GM11168 (cell line): Measurements from ENCODE around the gene PCDHGB3.
"Not testable (repeated sequence)": the region's sequence is repeated elsewhere in the genome, so short reads cannot be mapped to it uniquely, and the experiment has no call there.

Experiments used
- in situ Hi-C: fragments of 300-500 bp; cut with MboI; formaldehyde crosslinking; loops from one replicate; pipeline ENCODE4 v1.12.0; 2022; ENCODE audit warnings: low sequenced_read_pairs; ENCODE audit not compliant: unreplicated experiment

The PCDHGB3 gene

DNA sequence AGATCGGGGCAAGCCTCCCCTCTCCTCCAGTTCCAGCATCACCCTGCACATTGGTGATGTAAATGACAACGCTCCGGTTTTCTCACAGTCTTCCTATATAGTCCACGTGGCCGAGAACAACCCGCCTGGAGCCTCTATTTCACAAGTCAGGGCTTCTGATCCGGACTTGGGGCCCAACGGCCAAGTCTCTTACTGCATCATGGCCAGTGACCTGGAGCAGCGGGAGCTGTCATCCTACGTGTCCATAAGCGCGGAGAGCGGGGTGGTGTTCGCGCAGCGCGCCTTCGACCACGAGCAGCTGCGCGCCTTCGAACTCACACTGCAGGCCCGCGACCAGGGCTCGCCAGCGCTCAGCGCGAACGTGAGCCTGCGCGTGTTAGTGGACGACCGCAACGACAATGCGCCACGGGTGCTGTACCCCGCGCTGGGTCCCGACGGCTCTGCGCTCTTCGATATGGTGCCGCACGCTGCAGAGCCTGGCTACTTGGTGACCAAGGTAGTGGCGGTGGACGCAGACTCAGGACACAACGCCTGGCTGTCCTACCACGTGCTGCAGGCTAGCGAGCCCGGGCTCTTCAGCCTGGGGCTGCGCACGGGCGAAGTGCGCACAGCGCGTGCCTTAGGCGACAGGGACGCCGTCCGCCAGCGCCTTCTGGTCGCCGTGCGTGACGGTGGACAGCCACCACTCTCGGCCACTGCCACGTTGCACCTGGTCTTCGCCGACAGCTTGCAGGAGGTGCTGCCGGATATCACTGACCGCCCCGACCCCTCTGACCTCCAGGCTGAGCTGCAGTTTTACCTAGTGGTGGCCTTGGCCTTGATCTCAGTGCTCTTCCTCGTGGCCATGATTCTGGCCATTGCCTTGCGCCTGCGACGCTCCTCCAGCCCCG, 19.4 kb downstream of the PCDHGB3 start:
- in situ Hi-C loops: loop anchor here (10.0 kb wide), 1 partner anchor 655 kb away; no protein-coding TSS in a partner anchor

DNA sequence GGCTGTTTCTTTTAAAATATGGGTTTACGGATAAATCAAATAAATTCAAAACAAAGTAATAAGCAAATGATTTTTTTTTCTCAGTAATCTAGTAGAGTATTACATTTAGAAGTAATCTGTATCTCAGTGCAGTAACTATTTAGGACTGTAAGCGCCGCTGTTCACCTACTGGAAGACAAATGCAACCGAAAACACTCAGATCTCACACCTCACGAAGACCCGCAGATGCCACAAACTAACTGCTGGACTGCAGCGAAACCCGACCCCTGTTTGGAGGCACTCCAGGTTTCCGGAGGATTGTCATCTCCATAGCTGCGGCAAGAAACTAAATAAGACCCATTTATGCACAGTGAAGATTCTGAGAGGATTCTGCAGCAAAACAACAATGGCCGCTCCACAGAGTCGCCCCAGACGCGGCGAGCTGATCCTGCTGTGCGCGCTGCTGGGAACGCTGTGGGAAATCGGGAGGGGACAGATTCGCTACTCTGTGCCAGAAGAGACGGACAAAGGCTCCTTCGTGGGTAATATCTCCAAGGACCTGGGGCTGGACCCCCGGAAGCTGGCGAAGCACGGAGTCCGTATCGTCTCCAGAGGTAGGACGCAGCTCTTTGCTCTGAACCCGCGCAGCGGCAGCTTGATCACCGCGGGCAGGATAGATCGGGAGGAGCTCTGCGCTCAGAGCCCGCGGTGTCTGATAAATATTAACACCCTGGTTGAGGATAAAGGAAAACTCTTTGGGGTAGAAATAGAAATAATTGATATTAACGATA, 22.6 kb downstream of the PCDHGB3 start, which contains the start of gene PCDHGA8:
Gene PCDHGA8 (plus strand): TSS at position 205 of the 770 bp plus-strand sequence. CDS start 181 bp downstream, at position 386.
- in situ Hi-C loops: loop anchor here (10.0 kb wide), 1 partner anchor 658 kb away; no protein-coding TSS in a partner anchor

DNA sequence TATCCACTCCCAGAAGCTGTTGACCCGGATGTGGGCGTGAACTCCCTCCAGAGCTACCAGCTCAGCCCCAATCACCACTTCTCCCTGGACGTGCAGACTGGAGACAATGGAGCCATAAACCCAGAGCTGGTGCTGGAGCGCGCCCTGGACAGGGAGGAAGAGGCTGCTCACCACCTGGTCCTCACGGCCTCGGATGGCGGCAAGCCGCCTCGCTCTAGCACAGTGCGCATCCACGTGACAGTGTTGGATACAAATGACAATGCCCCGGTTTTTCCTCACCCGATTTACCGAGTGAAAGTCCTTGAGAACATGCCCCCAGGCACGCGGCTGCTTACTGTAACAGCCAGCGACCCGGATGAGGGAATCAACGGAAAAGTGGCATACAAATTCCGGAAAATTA, 23.2 kb downstream of the PCDHGB3 start:
- in situ Hi-C loops: loop anchor here (10.0 kb wide), 1 partner anchor 658 kb away; no protein-coding TSS in a partner anchor

DNA sequence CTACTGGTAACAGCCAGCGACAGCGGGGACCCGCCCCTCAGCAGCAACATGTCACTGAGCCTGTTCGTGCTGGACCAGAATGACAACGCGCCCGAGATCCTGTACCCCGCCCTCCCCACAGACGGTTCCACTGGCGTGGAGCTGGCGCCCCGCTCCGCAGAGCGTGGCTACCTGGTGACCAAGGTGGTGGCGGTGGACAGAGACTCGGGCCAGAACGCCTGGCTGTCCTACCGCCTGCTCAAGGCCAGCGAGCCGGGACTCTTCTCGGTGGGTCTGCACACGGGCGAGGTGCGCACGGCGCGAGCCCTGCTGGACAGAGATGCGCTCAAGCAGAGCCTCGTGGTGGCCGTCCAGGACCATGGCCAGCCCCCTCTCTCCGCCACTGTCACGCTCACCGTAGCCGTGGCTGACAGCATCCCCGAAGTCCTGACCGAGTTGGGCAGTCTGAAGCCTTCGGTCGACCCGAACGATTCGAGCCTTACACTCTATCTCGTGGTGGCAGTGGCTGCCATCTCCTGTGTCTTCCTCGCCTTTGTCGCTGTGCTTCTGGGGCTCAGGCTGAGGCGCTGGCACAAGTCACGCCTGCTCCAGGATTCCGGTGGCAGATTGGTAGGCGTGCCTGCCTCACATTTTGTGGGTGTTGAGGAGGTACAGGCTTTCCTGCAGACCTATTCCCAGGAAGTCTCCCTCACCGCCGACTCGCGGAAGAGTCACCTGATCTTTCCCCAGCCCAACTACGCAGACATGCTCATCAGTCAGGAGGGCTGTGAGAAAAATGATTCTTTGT, 24.6 kb downstream of the PCDHGB3 start:
- in situ Hi-C loops: loop anchor here (10.0 kb wide), 1 partner anchor 660 kb away; no protein-coding TSS in a partner anchor

DNA sequence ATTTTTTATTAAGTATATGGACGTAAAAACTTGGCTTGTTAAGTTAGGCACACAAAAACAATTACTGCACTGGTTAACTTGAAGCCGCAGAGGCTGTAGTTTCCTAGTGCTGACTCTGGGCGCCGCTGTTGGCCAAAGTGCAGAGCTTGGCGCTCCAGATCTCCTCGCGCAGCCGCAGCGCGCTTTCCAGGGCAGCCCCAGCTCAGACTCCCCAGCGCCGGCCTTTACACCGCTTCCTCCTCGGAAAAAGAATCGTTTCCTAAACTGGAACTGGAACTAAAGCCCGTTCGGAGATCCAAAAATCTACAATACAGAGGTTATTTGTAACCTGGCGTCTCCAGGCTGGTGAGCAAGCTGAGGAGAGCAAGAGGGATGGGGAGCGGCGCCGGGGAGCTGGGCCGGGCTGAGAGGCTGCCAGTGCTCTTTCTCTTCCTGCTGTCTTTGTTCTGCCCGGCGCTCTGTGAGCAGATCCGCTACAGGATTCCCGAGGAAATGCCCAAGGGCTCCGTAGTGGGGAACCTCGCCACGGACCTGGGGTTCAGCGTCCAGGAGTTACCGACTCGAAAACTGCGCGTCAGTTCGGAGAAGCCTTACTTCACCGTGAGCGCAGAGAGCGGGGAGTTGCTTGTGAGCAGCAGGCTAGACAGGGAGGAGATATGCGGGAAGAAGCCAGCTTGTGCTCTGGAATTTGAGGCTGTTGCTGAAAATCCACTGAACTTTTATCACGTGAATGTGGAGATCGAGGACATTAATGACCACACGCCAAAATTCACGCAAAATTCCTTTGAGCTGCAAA, 27.9 kb downstream of the PCDHGB3 start, which contains the start of gene PCDHGB5:
Gene PCDHGB5 (plus strand): TSS at position 192 of the 796 bp plus-strand sequence. CDS start 181 bp downstream, at position 373.
- in situ Hi-C loops: loop anchor here (10.0 kb wide), 1 partner anchor 663 kb away; no protein-coding TSS in a partner anchor

GRCh38 chr5:141398608-141399007, 28.6 kb downstream of the PCDHGB3 start:
- in situ Hi-C loops: loop anchor here (10.0 kb wide), 1 partner anchor 664 kb away; no protein-coding TSS in a partner anchor

DNA sequence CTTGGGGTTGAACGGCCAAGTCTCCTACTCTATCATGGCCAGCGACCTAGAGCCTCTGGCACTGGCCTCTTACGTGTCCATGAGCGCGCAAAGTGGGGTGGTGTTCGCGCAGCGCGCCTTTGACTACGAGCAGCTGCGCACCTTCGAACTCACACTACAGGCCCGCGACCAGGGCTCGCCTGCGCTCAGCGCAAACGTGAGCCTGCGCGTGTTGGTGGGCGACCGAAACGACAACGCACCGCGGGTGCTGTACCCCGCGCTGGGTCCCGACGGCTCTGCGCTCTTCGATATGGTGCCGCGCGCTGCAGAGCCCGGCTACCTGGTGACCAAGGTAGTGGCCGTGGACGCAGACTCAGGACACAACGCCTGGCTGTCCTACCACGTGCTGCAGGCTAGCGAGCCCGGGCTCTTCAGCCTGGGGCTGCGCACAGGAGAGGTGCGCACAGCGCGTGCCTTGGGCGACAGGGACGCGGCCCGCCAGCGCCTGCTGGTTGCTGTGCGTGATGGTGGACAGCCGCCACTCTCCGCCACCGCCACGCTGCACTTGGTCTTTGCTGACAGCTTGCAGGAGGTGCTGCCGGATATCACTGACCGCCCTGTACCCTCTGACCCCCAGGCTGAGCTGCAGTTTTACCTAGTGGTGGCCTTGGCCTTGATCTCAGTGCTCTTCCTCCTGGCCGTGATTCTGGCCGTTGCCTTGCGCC, 29.7 kb downstream of the PCDHGB3 start:
- in situ Hi-C loops: loop anchor here (10.0 kb wide), 1 partner anchor 665 kb away; no protein-coding TSS in a partner anchor

DNA sequence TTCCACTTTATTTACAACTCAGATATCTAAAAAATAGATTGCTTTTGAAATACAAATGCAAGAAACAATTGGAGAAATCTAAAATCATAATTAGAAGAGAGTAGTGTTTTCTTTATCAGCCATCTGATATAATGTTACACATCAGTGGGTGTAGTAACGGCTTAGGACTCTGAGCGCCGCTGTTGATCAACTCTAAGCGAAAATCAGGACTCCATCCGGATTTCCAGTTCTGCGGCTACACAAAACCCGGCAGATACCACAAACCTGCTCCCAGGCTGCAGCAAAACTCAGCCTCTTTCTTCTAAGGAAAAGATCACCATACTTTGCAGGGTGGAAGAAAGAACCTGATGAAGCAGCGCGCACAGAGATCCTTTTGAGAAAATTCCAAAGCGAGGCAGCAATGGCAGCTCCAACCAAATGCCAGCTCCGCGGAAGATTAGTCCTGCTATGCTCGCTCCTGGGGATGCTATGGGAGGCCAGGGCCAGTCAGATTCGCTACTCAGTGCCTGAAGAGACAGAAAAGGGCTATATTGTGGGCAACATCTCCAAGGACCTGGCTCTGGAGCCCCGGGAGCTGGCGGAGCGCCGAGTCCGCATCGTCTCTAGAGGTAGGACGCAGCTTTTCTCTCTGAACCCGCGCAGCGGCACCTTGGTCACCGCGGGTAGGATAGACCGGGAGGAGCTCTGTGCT, 32.7 kb downstream of the PCDHGB3 start, which contains the start of gene PCDHGA9:
Gene PCDHGA9 (plus strand): TSS at position 226 of the 691 bp plus-strand sequence. CDS start 175 bp downstream, at position 401.
- in situ Hi-C loops: no loop called here

DNA sequence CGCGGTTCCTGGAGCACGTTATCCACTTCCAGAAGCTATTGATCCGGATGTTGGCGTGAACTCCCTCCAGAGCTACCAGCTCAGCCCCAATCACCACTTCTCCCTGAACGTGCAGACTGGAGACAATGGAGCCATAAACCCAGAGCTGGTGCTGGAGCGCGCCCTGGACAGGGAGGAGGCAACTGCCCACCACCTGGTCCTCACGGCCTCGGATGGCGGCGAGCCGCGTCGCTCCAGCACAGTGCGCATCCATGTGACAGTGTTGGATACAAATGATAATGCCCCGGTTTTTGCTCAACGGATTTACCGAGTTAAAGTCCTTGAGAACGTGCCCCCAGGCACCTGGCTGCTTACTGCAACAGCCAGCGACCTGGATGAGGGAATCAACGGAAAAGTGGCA, 33.3 kb downstream of the PCDHGB3 start:
- in situ Hi-C loops: no loop called here

GRCh38 chr5:141407790-141408505, 37.9 kb downstream of the PCDHGB3 start, which contains the start of gene PCDHGB6:
PCDHGB6 (plus strand) TSS chr5:141408021; CDS start chr5:141408203, 182 bp downstream.
- in situ Hi-C loops: not testable (repeated sequence)

- in situ Hi-C loops: loop anchor here (5.0 kb wide), 1 partner anchor 153 kb away; no protein-coding TSS in a partner anchor
Measured at GRCh38 chr5:141409598-141410306, 39.7 kb downstream of the PCDHGB3 start.

DNA sequence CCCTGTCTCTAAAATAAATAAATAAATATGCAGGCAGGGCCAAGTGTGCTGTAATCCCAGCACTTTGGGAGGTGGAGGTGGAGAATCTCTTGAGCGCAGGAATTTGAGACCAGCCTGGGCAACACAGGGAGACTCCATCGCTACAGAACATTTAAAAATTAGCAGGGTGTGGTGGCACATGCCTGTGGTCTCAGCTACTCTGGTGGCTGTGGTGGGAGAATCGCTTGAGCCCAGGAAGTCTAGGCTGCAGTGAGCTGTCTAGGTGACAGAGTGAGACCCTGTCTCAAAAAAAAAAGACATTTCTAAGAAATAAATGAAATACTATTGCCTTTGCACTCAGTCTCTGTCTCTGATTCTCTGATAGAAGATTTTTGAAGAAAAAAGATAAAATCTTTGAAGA, 41.5 kb downstream of the PCDHGB3 start:
- in situ Hi-C loops: loop anchor here (5.0 kb wide), 1 partner anchor 151 kb away; no protein-coding TSS in a partner anchor

- in situ Hi-C loops: loop anchor here (5.0 kb wide), 1 partner anchor 149 kb away; no protein-coding TSS in a partner anchor
Measured at GRCh38 chr5:141412854-141413539, 43.0 kb downstream of the PCDHGB3 start, which contains the start of gene PCDHGA10. PCDHGA10 (plus strand) TSS chr5:141412987; CDS start chr5:141413176, 189 bp downstream.

DNA sequence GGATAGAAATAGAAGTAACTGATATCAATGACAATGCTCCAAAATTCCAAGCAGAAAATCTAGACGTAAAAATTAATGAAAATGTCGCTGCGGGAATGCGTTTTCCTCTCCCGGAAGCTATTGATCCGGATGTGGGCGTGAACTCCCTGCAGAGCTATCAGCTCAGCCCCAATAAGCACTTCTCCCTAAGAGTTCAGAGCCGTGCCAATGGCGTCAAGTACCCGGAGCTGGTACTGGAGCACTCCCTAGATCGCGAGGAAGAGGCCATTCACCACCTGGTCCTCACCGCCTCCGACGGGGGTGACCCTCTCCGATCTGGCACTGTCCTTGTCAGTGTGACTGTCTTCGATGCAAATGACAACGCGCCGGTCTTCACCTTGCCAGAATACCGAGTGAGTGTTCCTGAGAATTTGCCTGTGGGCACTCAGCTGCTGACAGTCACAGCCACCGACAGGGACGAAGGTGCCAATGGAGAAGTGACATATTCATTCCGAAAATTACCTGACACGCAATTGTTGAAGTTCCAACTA, 43.6 kb downstream of the PCDHGB3 start:
- in situ Hi-C loops: loop anchor here (5.0 kb wide), 1 partner anchor 149 kb away; no protein-coding TSS in a partner anchor
